A673 (cell line): ENCODE results near the gene ATP6V1A.

ENCODE experiments used
- CTCF ChIP-seq: fragments of 300-800, 200-600 bp; sonication (generic); conservative IDR thresholded peaks from 2 replicates; pipeline ENCODE4 v1.5.1; 2017; ENCODE audit warnings: low read depth, mild to moderate bottlenecking, antibody characterized with exemption, low read length, moderate library complexity, mixed read lengths
- EZH2 ChIP-seq: fragments of 200-600 bp; sonication (generic); IDR thresholded peaks from 2 replicates; pipeline ENCODE4 v1.6.1; 2017; ENCODE audit warnings: borderline replicate concordance, low read depth, mild to moderate bottlenecking, mixed read lengths, antibody characterized with exemption, low read length; ENCODE audit not compliant: poor library complexity, severe bottlenecking

- no peak for TF ChIP-seq CTCF
- no peak for TF ChIP-seq EZH2
Observed at GRCh38 chr3:113852506-113852905, 105.7 kb downstream of the ATP6V1A start.
